GM23248 (cell line): ENCODE data around the gene MGMT. TPM values are rescaled to one million over a fixed set of nuclear protein-coding genes. Genes with fewer than 3 reads are reported as not detected.

Source experiments
- DNase-seq: peaks from one replicate; pipeline ENCODE4 v3.0.0-alpha.2; 2015
- H2AFZ ChIP-seq: fragments of 200-600 bp; sonication (generic); 2 replicates; pipeline ENCODE4 v1.6.1; 2016; ENCODE audit warnings: antibody characterized with exemption
- H3F3A ChIP-seq: fragments of 200-600 bp; sonication (generic); 2 replicates; pipeline ENCODE4 v1.6.1; 2016; ENCODE audit warnings: mild to moderate bottlenecking, antibody characterized with exemption, mixed run types; ENCODE audit not compliant: insufficient read depth
- H3K27ac ChIP-seq: fragments of 200-600 bp; sonication (generic); 2 replicates; pipeline ENCODE4 v1.5.1; 2016; ENCODE audit warnings: mild to moderate bottlenecking
- H3K27me3 ChIP-seq: fragments of 200-600 bp; sonication (generic); replicated peaks from 2 replicates; pipeline ENCODE4 v1.6.1; 2016; ENCODE audit warnings: mild to moderate bottlenecking; ENCODE audit not compliant: insufficient read depth
- H3K36me3 ChIP-seq: fragments of 200-600 bp; sonication (generic); 2 replicates; pipeline ENCODE4 v1.6.1; 2016; ENCODE audit warnings: low read depth, mild to moderate bottlenecking
- H3K4me1 ChIP-seq: fragments of 200-600 bp; sonication (generic); 2 replicates; pipeline ENCODE4 v1.6.1; 2016; ENCODE audit warnings: mild to moderate bottlenecking; ENCODE audit not compliant: insufficient read depth
- H3K4me2 ChIP-seq: fragments of 200-600 bp; sonication (generic); one replicate; pipeline ENCODE4 v1.6.1; 2016; ENCODE audit warnings: mild to moderate bottlenecking; ENCODE audit not compliant: unreplicated experiment
- H3K4me3 ChIP-seq: fragments of 200-600 bp; sonication (generic); 2 replicates; pipeline ENCODE4 v1.5.1; 2016; ENCODE audit warnings: mild to moderate bottlenecking
- H3K79me2 ChIP-seq: fragments of 200-600 bp; sonication (generic); 2 replicates; pipeline ENCODE4 v1.6.1; 2016; ENCODE audit warnings: mild to moderate bottlenecking; ENCODE audit not compliant: insufficient read depth
- H3K9ac ChIP-seq: fragments of 200-600 bp; sonication (generic); 2 replicates; pipeline ENCODE4 v1.6.1; 2016; ENCODE audit warnings: mild to moderate bottlenecking
- H3K9me2 ChIP-seq: fragments of 200-600 bp; sonication (generic); 2 replicates; pipeline ENCODE4 v1.6.1; 2016; ENCODE audit warnings: mixed run types, mild to moderate bottlenecking, moderate library complexity; ENCODE audit not compliant: insufficient read depth
- H3K9me3 ChIP-seq: fragments of 200-600 bp; sonication (generic); one replicate; pipeline ENCODE4 v1.6.1; 2017; ENCODE audit warnings: low read depth
- H4K20me1 ChIP-seq: fragments of 200-600 bp; sonication (generic); 2 replicates; pipeline ENCODE4 v1.6.0; 2016; ENCODE audit not compliant: insufficient read depth
- EZH2 ChIP-seq: fragments of 200-600 bp; sonication (generic); IDR thresholded peaks from 2 replicates; pipeline ENCODE4 v1.6.1; 2018; ENCODE audit warnings: antibody characterized with exemption, mild to moderate bottlenecking; ENCODE audit not compliant: insufficient read depth, poor library complexity, severe bottlenecking
- EZH2phosphoT487 ChIP-seq: fragments of 200-600 bp; sonication (generic); IDR thresholded peaks from 2 replicates; pipeline ENCODE4 v1.6.1; 2018; ENCODE audit warnings: antibody characterized with exemption, moderate library complexity, mild to moderate bottlenecking, low read depth; ENCODE audit not compliant: insufficient read depth
- WGBS, 2 experiments: methylation state at CpG; one replicate each; pipeline ENCODE4 v1.1.6; 2015 to 2017; ENCODE audit warnings: low lambda C conversion rate in 2 of 2, low coverage in 1 of 2; ENCODE audit errors: missing lambda C conversion rate in 2 of 2; 5-methylcytosine and 5-hydroxymethylcytosine counted together
- in situ Hi-C: fragments of 300-500 bp; cut with MboI; formaldehyde crosslinking; loops from 2 replicates; pipeline ENCODE4 v1.15.0; 2020
- polyA plus RNA-seq: library from polyadenylated mRNA; unstranded; fragments of >200 nt; fragmentation: Nextera tagmentation; extraction: Ambion mirVana; gene quantifications from 2 replicates; pipeline ENCODE4 v1.2.1, GENCODE V29; 2016
- total RNA-seq: library from RNA; depleted of rRNA; stranded (reverse); fragments of >200 nt; shearing (Covaris generic); gene quantifications from 2 replicates; pipeline ENCODE4 v1.2.3, GENCODE V29; 2014

Gene MGMT
- total and polyA plus RNA-seq, 2 experiments from 2014 or later, result 28.5 to 35.1 TPM

DNA sequence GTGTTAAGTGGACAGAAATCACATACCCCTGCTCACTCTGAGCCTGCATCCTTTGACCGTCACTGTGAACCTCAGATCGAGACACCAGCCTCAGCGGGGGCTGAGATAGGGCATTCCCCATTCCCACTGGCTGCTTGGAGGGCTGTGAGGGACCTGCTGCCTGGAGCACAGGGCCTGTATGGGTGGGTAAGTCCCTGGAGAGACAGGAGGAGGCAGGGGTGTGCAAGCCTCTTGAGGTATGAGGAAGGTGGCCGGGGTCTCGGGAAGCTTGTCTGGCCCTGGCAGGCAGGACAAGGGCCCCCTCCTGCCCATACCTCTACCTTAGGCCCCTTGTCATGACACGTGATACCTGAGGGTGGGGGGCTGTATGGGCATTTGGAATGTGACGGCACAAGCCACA lies 187.4 kb downstream of the MGMT start:
- in situ Hi-C loops, result no loop called here
- 95 to 98% methylated on average over 7 of the region's 7 CpGs for WGBS, 2 experiments
- TF ChIP-seq EZH2 (no peak), EZH2phosphoT487 (no peak)

DNA sequence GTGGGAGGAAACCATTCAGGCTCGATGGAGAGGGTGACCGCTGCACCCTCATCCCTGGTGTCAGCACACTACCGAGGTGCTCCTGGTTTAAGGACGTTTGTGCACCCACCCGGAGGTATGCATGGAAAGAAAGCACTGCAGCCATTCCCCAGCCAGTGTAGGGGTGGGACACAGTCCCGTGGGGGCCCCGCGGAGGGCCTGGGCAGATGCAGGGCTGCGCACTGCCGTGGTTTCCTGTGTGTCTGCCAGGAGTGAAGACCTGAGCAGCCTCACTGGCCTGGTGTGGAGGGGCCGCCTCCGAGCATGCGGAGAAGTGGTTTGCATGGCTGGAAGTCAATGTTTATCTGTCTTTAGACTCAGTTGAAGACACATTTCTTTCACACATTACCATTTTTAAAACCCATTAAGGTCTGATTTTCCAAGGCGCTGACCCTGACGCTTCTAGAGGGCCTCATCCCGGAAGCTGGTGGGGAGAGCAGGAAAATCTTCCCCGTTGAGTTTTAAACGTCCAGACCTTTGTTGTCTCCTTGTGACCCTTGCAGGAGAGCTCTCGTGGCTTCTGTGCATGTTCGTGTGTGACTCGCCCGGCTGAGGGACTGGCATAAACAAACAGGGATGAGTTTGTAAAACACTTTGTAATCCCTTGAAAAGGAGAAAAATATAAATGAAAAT lies 188.1 kb downstream of the MGMT start:
- H3K27me3 ChIP-seq, result no peaks in the 10 kb centered on the region
- H3K9me2 ChIP-seq, result no peaks in the 10 kb centered on the region
- no peak for DNase-seq
- no peak for TF ChIP-seq EZH2phosphoT487
- TF ChIP-seq EZH2, result no peak
- H3K4me2 ChIP-seq, result no peak overlapping the region
- no peaks in the 10 kb centered on the region for H3F3A ChIP-seq
- no peaks in the 10 kb centered on the region for H3K79me2 ChIP-seq
- H3K36me3 ChIP-seq, result no peaks in the 10 kb centered on the region
- WGBS, 2 experiments, result 92 to 95% methylated on average over 22 of the region's 22 CpGs
- no peak overlapping the region for H3K9ac ChIP-seq
- H3K9me3 ChIP-seq, result no peaks in the 10 kb centered on the region
- no peak overlapping the region for H3K4me3 ChIP-seq
- H3K4me1 ChIP-seq, result 0 out of 2 replicates have a peak, but pooled peaks cover 2% of the 10 kb centered on the region
- in situ Hi-C loops, result no loop called here
- no peak overlapping the region for H2AFZ ChIP-seq
- no peaks in the 10 kb centered on the region for H4K20me1 ChIP-seq
- no peak overlapping the region for H3K27ac ChIP-seq

More for the DNA sequence above, 187.4 kb downstream of the MGMT start:
- Histone ChIP-seq H3K4me1 (no peaks in the 10 kb centered on the region), H3K27me3 (no peaks in the 10 kb centered on the region), H3K9ac (no peak overlapping the region), H3F3A (no peaks in the 10 kb centered on the region), H3K27ac (no peak overlapping the region), H2AFZ (no peak overlapping the region), H3K4me2 (no peak overlapping the region), H3K36me3 (no peaks in the 10 kb centered on the region), H3K79me2 (no peaks in the 10 kb centered on the region), H4K20me1 (no peaks in the 10 kb centered on the region), H3K4me3 (no peak overlapping the region), H3K9me3 (no peaks in the 10 kb centered on the region), H3K9me2 (no peaks in the 10 kb centered on the region)
- no peak for DNase-seq

DNA sequence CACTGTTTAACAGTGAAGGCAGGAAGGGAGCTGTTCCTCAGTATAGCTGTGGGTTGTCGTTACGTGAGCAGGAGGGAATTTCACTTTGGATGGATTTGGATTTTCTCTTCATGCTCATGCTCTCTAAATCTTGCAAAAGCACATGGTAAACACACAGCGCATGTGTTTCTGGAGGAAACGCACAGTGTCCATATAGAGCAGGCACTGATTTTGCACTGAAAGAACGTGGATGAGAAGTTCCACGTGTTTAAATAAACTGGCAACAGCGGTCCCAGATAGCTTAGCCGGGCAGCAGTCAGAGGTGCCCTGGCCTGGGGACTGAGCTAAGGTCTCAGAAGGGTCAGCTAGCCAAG lies 188.6 kb downstream of the MGMT start:
- 95 to 97% methylated on average over 8 of the region's 8 CpGs for WGBS, 2 experiments
- H3K9me2 ChIP-seq, result no peaks in the 10 kb centered on the region
- H3K4me2 ChIP-seq, result no peak overlapping the region
- H3K9ac ChIP-seq, result no peak overlapping the region
- no peaks in the 10 kb centered on the region for H3F3A ChIP-seq
- no peak overlapping the region for H3K27ac ChIP-seq
- in situ Hi-C loops, result no loop called here
- H3K36me3 ChIP-seq, result no peaks in the 10 kb centered on the region
- no peak for DNase-seq
- no peaks in the 10 kb centered on the region for H3K9me3 ChIP-seq
- H3K79me2 ChIP-seq, result no peaks in the 10 kb centered on the region
- H2AFZ ChIP-seq, result no peak overlapping the region
- no peak for TF ChIP-seq EZH2
- TF ChIP-seq EZH2phosphoT487, result no peak
- H3K4me3 ChIP-seq, result no peak overlapping the region
- H3K27me3 ChIP-seq, result no peaks in the 10 kb centered on the region
- 0 out of 2 replicates have a peak, but pooled peaks cover 3% of the 10 kb centered on the region for H3K4me1 ChIP-seq
- H4K20me1 ChIP-seq, result no peaks in the 10 kb centered on the region

DNA sequence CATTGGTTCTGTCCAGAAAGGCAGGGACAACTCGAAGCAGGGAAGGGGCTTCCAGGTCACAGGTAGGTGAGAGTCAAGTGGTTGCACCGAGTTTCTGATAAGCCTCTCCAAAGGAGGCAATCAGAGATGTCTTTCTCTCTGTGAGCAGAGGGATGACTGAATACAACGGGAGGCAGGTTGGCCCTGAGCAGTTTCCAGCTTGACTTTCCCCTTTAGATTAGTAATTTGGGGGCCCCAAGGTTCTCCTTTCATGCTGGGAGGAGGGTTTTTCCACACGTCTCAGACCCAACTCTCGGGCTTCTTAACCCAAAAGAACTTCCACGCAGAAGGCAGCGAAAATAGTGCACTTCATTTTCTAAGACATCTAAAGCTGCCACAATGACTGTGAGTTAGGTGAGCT lies 189.6 kb downstream of the MGMT start:
- Histone ChIP-seq H3K27ac (no peak overlapping the region), H4K20me1 (no peaks in the 10 kb centered on the region), H3K9me2 (no peaks in the 10 kb centered on the region), H3K4me2 (no peak overlapping the region), H3K27me3 (no peaks in the 10 kb centered on the region), H3K9me3 (no peaks in the 10 kb centered on the region), H3F3A (no peaks in the 10 kb centered on the region), H2AFZ (no peak overlapping the region), H3K79me2 (no peaks in the 10 kb centered on the region), H3K9ac (no peak overlapping the region), H3K36me3 (no peaks in the 10 kb centered on the region), H3K4me3 (no peak overlapping the region), H3K4me1 (0 out of 2 replicates have a peak, but pooled peaks cover 3% of the 10 kb centered on the region)
- no peak for DNase-seq
- in situ Hi-C loops, result no loop called here
- WGBS, 2 experiments, result 85 to 89% methylated on average over 7 of the region's 7 CpGs
- no peak for TF ChIP-seq EZH2
- TF ChIP-seq EZH2phosphoT487, result no peak
